ENCODE results near the gene GTF2H2.
"Not testable (repeated sequence)": the region's sequence is repeated elsewhere in the genome, so short reads cannot be mapped to it uniquely, and the experiment has no call there.

The GTF2H2 gene

DNA sequence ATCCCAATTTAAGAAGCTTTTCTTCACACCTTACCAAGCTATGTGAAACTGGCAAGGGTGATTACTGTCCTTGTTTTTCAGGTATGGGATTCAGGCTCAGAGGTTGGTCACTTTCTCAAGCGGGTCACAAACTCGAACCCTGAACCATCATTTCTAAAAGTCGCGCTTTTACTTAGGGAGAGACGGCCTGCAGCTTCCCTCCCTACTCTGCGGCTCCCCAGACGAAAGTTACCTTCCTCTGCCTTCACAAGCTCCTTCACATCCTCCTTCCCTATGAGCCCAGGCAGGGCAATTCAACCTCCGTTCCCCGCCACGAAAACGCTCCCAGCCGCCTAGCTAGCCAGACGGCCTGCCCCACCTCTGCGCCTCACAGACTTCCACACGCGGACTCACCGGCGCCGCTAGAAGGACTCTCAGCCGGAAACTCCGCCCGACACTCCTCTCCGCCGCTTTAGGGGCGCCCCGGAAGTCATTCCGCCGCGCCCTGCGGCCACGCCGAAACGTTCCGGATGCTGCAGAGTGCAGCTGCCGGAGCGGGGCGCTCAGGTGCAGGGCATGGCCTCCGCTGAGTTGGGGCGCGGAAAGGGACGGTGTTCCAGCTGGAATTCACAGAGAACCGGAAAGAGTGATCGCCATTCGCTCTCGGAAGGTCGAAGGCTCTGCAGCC is at the start of gene GTF2H2:
TSS of gene GTF2H2 (minus strand) at position 415 of the 667 bp plus-strand sequence. CDS start 4,913 bp downstream, outside the sequence.
- not testable (repeated sequence) for DNase-seq (ENCODE audit: low spot score)

DNA sequence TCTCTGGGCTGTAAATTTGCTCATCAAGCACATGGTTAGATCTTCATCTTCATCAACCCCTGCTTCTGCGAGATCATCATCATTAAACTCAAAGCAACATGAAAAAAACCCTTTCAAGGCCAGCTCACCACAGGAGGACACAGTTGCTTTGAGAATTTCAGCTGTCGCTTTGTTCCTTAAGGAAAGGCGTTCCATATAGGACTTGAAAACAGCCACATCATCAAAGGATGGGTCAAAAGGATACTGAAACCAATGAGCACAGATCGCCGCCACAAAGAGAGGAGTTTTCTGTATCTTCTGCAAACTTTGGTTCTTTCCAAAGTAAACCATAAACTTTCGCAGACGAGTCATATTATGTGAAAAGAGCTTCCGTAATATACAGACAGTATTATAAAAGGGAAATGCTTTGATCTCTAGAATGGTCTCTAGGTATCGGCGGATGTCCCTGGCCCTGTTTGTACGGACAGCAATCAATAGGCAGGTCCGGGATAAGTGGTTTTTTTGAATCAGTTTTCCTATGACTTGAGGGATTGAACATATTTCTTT is 42.3 kb upstream of the GTF2H2 start:
- not testable (repeated sequence) for DNase-seq (ENCODE audit: low spot score)

DNA sequence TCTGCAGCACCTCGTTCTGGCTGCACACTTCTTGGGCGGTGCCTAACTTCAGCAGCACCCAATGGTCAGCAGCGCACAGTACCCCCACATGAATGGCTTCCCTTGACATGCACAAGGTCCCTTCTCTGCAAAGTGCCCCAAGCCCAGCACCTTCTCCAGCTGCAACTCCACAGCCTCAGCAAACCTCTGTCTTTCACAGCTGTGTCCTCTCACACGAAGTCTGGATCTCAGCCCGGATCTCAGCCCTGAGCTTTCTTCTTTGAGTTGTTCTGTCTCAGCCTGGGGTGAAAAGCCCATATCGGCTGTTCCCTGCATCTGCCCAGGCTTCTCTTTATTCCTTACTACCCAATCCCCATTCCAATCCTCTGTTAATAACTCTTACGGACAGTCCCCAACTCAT is 32.5 kb upstream of the GTF2H2 start:
- not testable (repeated sequence) for DNase-seq (ENCODE audit: low spot score)

DNA sequence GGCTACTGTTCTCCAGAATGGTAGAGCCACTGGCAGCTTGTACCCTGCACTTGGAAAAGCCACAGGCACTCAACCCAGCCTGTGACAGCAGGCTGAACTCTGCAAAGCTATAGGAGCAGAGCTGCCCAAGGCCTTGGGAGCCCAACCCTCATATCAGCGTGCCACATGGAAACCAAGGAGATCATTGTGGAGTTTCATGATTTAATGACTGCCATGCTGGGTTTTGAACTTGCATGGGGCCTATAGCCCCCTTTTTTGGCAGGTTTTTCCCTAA is 30.4 kb upstream of the GTF2H2 start:
- DNase-seq (ENCODE audit: low spot score) = not testable (repeated sequence)

DNA sequence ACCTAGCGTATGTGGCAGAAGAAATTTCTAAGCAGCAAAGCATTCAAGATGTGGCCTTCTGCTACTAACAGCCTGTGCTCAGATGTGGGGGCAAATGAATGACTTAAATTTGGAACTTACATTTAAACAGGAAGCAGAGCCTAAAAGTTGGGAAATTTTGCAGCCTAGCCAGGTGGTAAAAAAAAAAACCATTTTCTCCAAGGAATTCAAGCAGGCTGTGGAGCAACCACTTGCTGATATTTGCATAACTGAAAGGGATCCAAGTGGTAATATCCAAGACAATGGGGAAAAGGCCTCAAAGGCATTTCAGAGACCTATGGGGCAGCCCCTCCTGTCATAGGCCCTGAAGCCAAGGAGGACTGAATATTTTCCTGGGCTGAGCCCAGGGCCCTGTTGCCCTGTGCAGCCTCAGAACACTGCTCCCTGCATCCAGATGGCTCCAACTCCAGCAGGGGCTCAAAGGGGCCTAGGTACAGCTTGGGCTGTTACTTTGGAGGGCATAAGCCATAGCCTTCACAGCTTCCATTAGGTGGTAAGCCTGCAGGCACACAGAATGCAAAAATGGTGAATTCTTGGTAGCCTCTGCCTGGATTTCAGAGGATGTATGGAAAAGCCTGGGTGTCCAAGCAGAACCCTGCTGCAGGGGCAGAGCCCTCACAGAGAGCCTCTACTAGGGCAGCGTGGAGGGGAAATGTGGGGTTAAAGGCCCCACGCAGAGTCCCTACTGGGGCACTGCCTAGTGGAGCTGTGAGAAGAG is 29.9 kb upstream of the GTF2H2 start:
- not testable (repeated sequence) for DNase-seq (ENCODE audit: low spot score)

DNA sequence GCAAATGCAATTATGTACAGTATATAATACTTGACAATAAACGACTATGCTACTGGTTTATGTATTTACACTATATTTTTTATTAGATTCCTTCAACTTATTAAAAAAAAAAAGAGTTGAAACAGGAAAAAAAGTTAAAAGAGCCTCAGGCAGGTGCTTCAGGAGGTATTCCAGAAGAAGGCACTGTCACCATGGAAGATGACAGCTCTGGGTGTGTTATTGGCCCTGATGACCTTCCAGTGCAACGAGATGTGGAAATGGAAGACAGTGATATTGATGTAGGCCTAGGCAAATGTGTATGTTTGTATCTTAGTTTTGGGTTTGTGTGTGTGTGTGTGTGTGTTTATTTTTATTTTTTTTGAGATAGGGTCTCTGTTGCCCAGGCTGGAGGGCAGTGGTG is 22.3 kb upstream of the GTF2H2 start:
- not testable (repeated sequence) for DNase-seq (ENCODE audit: low spot score)

DNA sequence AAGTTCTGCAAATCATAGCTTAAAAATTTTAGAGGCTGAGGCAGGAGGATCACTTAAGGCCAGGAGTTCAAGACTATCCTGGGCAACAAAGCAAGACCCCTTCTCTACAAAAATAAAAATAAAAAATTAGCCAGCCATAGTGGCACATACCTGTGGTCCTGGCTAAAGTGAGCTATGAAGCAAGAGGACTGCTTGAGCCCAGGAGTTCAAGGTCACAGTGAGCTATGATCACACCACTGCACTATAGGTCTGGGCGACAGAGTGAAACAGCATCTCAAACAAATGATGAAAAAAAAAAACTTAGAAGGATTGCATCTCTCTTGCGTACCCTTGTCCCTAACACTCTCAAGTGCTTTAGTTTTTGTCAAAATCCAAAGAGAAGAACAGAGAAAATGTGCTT is 21.3 kb upstream of the GTF2H2 start:
- DNase-seq (ENCODE audit: low spot score) = not testable (repeated sequence)

DNA sequence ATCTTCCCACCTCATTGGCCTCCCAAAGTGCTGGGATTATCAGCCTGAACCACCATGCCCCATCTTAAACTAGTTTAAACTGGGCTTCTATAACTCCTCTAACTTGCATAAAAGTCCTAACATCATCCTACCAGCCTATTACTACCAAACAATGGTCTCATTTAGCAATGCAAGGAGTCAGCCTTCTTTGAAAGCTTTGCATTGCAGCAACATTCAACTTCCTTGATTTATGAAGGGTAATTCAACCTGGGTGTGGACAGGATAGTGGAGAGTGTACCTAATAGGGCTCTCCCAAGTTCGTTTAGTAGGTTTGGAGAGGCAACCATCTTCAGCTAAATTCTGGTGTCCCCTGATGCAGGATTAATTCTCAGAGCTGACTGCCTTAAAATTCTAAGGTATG is 18.7 kb upstream of the GTF2H2 start:
- DNase-seq (ENCODE audit: low spot score) = not testable (repeated sequence)

DNA sequence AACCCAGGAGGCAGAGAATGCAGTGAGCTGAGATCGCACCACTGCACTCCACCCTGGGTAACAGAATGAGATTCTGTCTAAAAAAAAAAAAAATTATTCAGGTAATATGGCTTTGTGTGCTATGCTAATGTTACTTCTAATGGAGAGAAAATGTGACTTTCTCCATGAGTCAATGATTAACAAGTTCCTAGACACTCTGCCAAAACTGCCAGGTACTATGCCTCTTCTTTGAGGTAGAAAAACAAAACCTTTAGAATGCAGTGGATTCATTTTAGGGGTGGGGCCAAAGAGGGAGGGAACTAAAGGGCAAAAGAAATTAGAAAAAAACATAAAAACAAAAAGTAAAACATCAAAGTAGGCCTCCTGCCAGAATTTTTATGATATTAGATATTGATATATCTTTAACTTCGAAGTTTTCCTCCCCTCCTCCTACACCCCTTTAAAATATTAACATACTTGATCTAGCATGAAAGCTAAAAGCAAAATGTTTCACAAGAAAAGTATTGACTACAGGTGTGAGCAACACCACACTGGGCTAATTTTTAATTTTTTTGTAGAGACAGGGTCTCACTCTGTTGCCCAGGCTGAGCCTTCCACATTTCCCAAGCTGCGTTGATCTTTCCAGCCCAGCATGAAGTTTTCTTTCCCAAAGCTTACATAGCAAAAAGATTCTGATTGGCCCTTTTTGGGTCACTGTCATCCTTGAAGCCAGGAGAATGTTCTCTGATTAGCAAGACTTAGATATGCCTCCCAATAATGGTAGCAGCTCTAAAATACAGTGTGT is 17.0 kb upstream of the GTF2H2 start:
- DNase-seq (ENCODE audit: low spot score) = not testable (repeated sequence)

DNA sequence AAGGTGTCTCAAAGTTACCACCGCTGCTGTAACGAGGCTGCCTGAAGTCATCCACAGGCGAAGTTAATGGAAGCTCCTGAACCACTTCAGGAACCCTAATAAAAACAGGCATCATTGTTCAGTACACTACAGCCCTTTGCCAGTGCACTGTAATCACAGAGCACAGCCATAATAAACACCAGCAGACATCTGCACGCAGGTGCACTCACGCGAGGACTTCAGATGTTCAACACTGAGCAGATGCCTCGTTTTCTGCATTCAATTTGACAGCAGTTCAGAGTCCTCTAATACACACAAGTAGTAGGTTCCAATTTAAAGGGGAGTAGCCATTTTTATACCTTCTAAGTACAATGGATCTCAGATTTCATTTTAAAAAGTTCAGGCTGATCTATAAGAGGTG is 15.4 kb upstream of the GTF2H2 start:
- DNase-seq (ENCODE audit: low spot score) = not testable (repeated sequence)

DNA sequence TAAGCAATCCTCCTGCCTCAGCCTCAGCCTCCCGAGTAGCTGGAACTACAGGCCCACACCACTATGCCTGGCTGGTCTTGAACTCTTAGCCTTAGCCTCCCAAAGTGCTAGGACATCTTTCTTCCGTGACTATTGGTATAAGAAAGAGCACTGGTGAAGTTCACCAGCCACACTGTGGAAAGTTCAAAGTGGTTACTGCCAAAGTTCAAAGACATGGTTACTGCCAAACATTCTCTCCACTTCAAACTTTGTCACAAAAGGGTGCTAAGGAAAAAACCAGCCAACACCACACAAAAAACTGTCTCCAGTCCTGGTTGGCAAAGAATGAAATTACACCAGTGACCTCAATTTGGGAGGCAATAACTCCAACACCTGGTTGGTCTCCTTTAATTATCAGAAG is 14.9 kb upstream of the GTF2H2 start:
- DNase-seq (ENCODE audit: low spot score) = not testable (repeated sequence)

DNA sequence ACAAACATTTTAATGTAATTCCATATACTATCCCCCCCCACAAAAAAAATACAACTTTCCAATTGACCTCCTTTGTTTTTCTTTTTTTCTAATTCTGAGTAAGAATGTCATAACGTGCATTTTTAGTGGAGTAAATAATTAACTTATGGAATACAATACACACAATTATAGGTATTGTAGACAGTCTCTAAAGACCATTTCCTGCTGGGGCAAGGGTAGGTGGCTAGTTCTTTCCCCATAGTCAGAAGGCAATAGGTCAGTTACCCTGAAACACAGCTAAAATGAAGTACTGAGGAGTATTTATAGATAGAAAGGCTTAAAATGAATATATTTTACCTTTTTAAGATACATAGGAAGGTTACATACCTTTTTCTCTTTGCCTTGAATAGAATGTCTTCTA is 6.2 kb downstream of the GTF2H2 start:
- DNase-seq (ENCODE audit: low spot score) = not testable (repeated sequence)

DNA sequence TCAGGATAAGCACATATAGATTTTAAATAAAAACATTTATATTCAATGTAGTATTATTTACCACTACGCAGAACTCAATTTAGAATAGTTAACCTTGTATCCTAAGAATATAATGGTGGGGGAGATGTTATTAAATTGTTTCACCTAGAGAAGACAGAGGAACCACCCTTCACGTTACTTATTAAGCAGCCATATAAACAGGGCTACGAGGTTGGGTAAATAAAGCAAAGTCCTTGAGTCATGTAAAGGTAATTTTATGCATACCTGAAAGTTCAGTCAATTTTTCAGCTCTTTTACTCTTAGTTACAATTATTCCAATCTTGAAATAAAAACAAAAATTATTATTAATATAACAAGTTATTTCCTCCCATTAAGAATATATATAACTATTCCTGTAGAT is 8.1 kb downstream of the GTF2H2 start:
- DNase-seq (ENCODE audit: low spot score) = not testable (repeated sequence)

DNA sequence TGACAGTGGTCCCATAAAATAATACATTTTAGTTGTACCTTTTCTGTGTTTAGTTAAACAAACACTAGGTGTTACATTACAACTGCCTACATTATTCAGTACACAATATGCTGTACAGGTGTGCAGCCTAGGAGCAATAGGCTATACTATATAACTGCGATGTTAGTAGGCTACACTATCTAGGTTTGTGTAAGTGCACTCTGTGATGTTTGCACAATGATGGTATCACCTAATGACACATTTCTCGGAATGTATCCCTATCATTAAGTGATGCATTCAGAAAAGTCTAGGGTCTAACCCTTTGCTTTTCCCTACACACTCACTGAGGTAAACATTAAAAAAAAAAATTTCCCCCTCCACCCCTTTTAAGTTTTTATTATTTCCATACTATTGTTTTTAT is 22.7 kb downstream of the GTF2H2 start:
- not testable (repeated sequence) for DNase-seq (ENCODE audit: low spot score)

DNA sequence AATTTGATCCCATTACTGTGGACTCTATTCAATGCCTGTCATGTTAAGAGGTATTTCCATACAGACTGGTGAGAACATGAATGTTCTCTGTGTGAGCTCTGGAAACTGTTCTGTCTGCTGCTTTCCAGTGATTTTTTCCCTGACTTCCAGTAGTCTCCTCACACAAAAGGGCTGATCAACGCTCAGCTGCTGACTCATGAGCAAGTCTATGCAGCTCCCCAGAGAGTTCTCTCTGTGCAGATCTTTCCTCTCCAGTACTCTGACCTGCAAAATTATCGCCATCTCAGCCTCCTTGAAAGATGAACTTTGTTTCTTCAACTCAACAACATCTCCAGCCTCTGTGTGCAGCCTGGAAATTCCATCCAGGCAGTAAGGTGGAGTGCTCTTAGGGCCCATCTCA is 23.3 kb downstream of the GTF2H2 start:
- not testable (repeated sequence) for DNase-seq (ENCODE audit: low spot score)

DNA sequence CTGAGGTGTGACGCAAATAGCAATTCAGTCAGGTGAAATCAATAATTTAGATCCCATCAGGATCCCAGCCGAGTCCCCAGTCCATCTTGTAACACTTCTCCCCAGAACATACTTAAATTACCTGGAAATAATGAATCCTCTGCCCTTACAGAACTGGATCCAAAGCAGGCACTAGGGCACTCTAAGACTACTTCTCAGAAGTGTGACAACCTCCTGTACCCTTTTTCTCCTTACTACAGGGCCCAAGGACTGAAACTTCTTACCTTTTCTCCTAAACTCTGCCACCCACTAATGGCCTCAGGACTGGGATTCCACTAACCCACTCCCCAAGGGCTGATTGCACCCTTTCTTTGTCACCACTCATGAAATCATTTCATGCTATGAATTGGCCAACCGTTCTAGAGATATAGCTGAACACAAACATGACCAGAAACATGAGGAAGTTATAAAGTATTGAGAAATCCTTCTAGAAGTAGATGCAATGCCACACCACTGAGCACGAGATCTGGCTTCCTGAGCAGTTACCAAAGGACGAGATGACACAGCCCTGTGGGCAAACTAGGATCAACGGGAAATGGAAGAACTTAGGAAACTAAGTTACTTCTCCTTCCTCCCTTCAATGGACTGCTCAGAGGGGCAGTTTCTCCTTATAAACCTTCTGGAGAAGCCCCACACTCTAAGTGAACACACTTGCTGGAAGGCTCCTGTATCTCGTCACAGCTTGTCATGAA is 36.3 kb downstream of the GTF2H2 start:
- DNase-seq (ENCODE audit: low spot score) = not testable (repeated sequence)

DNA sequence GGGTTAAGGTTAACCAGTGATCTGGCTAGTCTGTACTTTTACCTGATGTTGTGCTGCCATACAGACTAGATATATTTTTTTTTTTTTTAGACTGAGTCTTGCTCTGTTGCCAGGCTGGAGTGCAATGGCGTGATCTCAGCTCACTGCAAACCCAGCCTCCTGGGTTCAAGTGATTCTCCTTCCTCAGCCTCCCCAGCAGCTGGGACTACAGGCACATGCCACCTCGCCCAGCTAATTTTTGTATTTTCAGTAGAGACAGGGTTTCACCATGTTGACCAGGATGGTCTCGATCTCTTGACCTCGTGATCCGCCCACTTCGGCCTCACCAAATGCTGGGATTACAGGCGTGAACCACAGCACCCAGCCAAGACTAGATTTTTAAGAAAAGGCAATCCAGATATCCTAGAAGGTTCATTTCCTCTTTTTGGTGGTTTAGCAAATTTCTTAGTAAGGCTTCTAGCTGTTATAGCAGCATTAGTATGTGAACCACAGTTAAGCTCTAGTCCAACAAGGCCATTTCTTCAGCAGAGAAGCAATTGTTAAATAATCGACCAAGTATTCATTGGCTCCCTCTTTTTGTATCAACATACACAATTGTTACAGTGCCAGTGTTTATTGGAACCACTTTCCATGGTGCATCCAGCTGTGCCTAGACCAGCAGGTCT is 42.1 kb downstream of the GTF2H2 start, which contains the start of gene NAIP:
TSS of gene NAIP (minus strand) at position 51 of the 665 bp plus-strand sequence. CDS start 12,424 bp downstream, outside the sequence.
- DNase-seq (ENCODE audit: low spot score) = not testable (repeated sequence)

DNA sequence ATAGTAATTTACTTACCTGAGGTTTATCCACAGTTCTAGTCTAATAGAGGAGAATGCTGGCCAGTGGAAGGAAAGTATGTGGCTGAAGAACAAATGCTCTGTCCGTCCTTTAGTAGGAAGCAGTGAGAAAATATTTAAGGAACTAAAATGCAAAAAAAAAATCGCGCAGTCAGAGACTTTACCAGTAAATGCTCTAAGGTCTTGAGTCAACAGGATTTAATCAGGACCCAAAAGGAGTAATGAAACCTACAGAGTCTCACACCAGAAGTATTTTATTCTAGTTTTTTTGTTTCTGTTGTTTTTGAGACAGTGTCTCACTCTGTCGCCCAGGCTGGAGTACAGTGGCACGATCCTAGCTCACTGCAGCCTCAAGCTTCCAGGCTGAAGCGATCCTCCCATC is 46.8 kb downstream of the GTF2H2 start:
- DNase-seq (ENCODE audit: low spot score) = not testable (repeated sequence)

DNA sequence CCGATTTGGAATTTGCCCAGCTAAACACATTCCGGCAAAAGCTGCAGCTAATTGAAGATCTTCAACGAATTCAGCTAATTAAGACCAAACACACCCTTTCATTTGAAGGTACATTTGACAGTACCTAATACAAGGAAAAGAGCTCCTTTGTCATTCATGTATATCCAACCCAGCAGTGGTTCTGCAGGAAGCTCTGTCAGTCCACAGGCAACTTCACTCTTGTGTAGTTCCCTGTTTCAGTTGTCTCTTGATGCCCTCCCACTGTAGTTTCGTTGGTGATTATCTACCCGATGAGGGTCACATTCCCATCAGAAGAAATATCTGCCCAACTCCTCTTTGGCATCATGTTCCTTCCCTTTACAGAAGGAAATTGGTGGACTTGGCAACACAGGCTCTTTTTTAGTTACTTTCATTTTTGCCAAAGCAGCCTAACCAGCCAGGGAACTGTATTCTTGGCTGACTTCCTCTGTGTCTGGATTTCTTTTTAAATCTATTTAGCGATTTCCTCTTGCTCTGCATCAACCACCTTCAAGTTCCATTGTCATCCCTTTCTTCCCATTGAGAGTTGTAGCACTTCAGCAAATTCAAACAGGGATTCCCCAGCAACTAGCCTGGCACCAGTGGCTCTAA is 49.0 kb downstream of the GTF2H2 start:
- not testable (repeated sequence) for DNase-seq (ENCODE audit: low spot score)

DNA sequence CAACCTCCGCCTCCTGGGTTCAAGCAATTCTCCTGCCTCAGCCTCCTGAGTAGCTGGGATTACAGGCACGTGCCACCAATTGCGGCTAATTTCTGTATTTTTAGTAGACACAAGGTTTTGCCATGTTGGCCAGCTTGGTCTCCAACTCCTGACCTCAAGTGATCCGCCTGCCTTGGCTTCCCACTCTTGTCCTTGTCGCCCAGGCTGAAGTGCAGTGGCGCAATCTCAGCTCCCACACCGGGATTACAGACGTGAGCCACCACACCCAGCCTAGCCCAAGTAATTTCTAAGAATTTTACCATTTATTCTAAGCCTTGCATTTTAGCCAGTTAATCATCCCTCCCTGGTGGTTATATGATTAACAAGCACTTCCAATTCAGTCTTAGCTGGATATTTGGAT is 53.3 kb downstream of the GTF2H2 start:
- DNase-seq (ENCODE audit: low spot score) = no peak

DNA sequence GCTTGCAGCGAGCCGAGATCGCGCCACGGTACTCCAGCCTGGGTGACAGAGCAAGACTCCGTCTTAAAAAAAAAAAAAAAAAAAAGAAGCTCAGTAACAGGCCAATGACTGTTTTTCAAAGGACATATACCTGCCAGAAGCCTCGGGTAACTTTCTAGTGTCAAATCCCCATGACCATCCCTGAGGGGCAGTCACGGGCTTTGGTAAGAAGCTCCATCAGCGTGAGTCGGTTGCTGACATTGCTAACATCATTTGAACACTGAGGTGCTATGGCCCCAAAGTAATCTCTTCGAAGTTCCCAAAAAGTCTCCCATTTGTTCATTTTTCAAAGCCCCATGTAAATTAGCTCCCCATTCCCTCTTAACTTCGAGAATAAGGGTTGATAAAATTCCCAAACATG is 53.9 kb downstream of the GTF2H2 start:
- no peak for DNase-seq (ENCODE audit: low spot score)
